ENCODE measurements around the gene ACER3.

DNA sequence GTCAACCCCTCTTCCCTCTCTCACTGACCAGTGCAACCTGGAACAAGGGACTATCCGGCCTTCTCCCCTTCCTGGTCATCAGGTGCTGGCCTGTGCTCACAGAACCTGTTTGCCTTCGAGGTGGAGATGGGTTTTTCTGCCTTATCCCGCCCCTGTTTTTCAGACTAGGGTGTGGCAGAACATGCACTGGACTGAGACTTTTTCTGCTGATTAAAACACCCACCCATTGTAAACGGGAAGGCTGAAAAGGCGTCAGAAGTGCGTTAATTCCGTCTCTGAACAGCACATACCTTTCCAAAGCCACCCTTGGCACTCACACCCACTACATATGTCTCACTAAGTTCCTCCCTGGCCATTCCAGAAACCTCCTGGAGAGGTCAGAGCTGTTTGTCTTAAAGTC, 169.1 kb downstream of the ACER3 start:
- TF ChIP-seq, protein P1, sequence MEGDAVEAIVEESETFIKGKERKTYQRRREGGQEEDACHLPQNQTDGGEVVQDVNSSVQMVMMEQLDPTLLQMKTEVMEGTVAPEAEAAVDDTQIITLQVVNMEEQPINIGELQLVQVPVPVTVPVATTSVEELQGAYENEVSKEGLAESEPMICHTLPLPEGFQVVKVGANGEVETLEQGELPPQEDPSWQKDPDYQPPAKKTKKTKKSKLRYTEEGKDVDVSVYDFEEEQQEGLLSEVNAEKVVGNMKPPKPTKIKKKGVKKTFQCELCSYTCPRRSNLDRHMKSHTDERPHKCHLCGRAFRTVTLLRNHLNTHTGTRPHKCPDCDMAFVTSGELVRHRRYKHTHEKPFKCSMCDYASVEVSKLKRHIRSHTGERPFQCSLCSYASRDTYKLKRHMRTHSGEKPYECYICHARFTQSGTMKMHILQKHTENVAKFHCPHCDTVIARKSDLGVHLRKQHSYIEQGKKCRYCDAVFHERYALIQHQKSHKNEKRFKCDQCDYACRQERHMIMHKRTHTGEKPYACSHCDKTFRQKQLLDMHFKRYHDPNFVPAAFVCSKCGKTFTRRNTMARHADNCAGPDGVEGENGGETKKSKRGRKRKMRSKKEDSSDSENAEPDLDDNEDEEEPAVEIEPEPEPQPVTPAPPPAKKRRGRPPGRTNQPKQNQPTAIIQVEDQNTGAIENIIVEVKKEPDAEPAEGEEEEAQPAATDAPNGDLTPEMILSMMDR (IDR thresholded peaks at IDR 0.05 in 4 of 5, conservative IDR thresholded peaks at IDR 0.05 in 1 of 5) = no peak
- TF ChIP-seq POLR2A (IDR thresholded peaks at IDR 0.05) = no peak
